ENCODE measurements around the gene CELF2. TPM values are rescaled to one million over a fixed set of nuclear protein-coding genes. Genes with fewer than 3 reads are reported as not detected.
A peak's percentile ranks its signal among the peaks of the same experiment; 100 is the strongest.

The CELF2 gene
- total and polyA plus RNA-seq, 9 of the 15 experiments (the other 6 are each of a cell fraction or from before 2014, with no cell fraction given) = 4.0 to 20.3 (median 11.1) TPM

DNA sequence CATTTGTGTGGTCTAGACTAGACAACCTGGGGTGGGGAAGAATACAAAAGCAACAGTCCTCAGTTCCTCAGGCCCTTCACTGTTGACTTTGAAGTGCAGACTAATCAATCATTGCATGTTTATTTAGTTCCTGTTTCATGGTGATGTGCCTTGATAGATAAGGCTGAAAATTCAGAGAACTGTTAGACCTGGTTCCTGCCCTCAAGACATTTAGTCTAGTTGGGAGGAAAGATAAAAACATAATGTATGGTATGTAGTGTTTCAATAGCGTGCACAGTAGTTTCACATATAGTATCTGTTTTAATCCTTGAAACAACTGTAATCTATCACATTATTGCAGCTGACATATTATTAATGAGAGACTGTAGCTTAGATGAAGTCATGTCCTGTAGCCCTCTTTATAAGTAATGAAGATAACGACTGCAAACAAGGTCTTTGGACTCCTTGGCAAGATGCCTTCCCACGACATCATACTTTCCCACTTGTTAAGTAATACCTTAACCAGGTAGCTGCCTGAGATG, 124.0 kb downstream of the CELF2 start (continued):
- TF ChIP-seq, protein P1, sequence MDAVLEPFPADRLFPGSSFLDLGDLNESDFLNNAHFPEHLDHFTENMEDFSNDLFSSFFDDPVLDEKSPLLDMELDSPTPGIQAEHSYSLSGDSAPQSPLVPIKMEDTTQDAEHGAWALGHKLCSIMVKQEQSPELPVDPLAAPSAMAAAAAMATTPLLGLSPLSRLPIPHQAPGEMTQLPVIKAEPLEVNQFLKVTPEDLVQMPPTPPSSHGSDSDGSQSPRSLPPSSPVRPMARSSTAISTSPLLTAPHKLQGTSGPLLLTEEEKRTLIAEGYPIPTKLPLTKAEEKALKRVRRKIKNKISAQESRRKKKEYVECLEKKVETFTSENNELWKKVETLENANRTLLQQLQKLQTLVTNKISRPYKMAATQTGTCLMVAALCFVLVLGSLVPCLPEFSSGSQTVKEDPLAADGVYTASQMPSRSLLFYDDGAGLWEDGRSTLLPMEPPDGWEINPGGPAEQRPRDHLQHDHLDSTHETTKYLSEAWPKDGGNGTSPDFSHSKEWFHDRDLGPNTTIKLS (IDR thresholded peaks at IDR 0.05; ENCODE audit: borderline replicate concordance, low read depth) = no peak
- TF ChIP-seq, protein P2, sequence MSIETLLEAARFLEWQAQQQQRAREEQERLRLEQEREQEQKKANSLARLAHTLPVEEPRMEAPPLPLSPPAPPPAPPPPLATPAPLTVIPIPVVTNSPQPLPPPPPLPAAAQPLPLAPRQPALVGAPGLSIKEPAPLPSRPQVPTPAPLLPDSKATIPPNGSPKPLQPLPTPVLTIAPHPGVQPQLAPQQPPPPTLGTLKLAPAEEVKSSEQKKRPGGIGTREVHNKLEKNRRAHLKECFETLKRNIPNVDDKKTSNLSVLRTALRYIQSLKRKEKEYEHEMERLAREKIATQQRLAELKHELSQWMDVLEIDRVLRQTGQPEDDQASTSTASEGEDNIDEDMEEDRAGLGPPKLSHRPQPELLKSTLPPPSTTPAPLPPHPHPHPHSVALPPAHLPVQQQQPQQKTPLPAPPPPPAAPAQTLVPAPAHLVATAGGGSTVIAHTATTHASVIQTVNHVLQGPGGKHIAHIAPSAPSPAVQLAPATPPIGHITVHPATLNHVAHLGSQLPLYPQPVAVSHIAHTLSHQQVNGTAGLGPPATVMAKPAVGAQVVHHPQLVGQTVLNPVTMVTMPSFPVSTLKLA (conservative IDR thresholded peaks at IDR 0.05) = peak in 1 of 2 experiments; percentile 59; a peak in 1 of 4 replicates
- TF ChIP-seq, protein P3, sequence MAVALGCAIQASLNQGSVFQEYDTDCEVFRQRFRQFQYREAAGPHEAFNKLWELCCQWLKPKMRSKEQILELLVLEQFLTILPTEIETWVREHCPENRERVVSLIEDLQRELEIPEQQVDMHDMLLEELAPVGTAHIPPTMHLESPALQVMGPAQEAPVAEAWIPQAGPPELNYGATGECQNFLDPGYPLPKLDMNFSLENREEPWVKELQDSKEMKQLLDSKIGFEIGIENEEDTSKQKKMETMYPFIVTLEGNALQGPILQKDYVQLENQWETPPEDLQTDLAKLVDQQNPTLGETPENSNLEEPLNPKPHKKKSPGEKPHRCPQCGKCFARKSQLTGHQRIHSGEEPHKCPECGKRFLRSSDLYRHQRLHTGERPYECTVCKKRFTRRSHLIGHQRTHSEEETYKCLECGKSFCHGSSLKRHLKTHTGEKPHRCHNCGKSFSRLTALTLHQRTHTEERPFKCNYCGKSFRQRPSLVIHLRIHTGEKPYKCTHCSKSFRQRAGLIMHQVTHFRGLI (CRISPR knock-in tag; IDR thresholded peaks at IDR 0.05) = no peak
- no peak for TF ChIP-seq ZNF707 (CRISPR knock-in tag; conservative IDR thresholded peaks at IDR 0.05)
- no peak for TF ChIP-seq KLF10 (CRISPR knock-in tag; IDR thresholded peaks at IDR 0.05)
- TF ChIP-seq MECOM (CRISPR knock-in tag; IDR thresholded peaks at IDR 0.05) = 0 out of 2 replicates have a peak, but pooled peaks have one; percentile 69
- TF ChIP-seq DIDO1 (tag; IDR thresholded peaks at IDR 0.05; ENCODE audit: low read depth) = no peak
- no peak for TF ChIP-seq POLR3A (IDR thresholded peaks at IDR 0.05; ENCODE audit: borderline replicate concordance, extremely low read depth, insufficient read depth, insufficient read length)
- TF ChIP-seq PHF21A (IDR thresholded peaks at IDR 0.05; ENCODE audit: borderline replicate concordance, low read depth) = no peak
- TF ChIP-seq, protein P4, sequence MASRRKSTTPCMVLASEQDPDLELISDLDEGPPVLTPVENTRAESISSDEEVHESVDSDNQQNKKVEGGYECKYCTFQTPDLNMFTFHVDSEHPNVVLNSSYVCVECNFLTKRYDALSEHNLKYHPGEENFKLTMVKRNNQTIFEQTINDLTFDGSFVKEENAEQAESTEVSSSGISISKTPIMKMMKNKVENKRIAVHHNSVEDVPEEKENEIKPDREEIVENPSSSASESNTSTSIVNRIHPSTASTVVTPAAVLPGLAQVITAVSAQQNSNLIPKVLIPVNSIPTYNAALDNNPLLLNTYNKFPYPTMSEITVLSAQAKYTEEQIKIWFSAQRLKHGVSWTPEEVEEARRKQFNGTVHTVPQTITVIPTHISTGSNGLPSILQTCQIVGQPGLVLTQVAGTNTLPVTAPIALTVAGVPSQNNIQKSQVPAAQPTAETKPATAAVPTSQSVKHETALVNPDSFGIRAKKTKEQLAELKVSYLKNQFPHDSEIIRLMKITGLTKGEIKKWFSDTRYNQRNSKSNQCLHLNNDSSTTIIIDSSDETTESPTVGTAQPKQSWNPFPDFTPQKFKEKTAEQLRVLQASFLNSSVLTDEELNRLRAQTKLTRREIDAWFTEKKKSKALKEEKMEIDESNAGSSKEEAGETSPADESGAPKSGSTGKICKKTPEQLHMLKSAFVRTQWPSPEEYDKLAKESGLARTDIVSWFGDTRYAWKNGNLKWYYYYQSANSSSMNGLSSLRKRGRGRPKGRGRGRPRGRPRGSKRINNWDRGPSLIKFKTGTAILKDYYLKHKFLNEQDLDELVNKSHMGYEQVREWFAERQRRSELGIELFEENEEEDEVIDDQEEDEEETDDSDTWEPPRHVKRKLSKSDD (conservative IDR thresholded peaks at IDR 0.05; ENCODE audit: low read length) = no peak
- TF ChIP-seq BRD4 (IDR thresholded peaks at IDR 0.05) = no peak
- TF ChIP-seq ELF1 (tag; IDR thresholded peaks at IDR 0.05) = no peak
- TF ChIP-seq DMBX1 (CRISPR knock-in tag; IDR thresholded peaks at IDR 0.05; ENCODE audit: borderline replicate concordance) = peak; percentile 65; the same call in 1 of the 2 replicates
- TF ChIP-seq, protein P5, sequence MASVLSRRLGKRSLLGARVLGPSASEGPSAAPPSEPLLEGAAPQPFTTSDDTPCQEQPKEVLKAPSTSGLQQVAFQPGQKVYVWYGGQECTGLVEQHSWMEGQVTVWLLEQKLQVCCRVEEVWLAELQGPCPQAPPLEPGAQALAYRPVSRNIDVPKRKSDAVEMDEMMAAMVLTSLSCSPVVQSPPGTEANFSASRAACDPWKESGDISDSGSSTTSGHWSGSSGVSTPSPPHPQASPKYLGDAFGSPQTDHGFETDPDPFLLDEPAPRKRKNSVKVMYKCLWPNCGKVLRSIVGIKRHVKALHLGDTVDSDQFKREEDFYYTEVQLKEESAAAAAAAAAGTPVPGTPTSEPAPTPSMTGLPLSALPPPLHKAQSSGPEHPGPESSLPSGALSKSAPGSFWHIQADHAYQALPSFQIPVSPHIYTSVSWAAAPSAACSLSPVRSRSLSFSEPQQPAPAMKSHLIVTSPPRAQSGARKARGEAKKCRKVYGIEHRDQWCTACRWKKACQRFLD (CRISPR knock-in tag; IDR thresholded peaks at IDR 0.05) = no peak
- no peak for TF ChIP-seq ZNF75A (CRISPR knock-in tag; IDR thresholded peaks at IDR 0.05)
- TF ChIP-seq ADNP (tag; IDR thresholded peaks at IDR 0.05) = peak; percentile 65; the same call in 1 of the 2 replicates
- TF ChIP-seq TAF9B (IDR thresholded peaks at IDR 0.05; ENCODE audit: partially characterized antibody) = no peak
- TF ChIP-seq KLF1 (tag; IDR thresholded peaks at IDR 0.05) = no peak

Measured in K562 (cell line).